ENCODE measurements around the gene SLC25A12.
A peak's percentile ranks its signal among the peaks of the same experiment; 100 is the strongest.

The SLC25A12 gene

GRCh38 chr2:171893196-171893823 is 734 bp downstream of the SLC25A12 start:
- DNase-seq (ENCODE audit: low read depth) = no peak
- H3K4me3 ChIP-seq (ENCODE audit: low read depth, low read length) = peak overlapping the region; percentile 86
- in situ Hi-C loops (cut with HindIII; ENCODE audit: low sequenced_read_pairs) = no loop called here
- TF ChIP-seq CTCF (IDR thresholded peaks at IDR 0.05; ENCODE audit: low read depth, low read length, missing control alignments) = no peak

GRCh38 chr2:171889808-171890207 is 4.2 kb downstream of the SLC25A12 start:
- DNase-seq (ENCODE audit: low read depth) = no peak
- no peak for TF ChIP-seq CTCF (IDR thresholded peaks at IDR 0.05; ENCODE audit: low read depth, low read length, missing control alignments)
- in situ Hi-C loops (cut with HindIII; ENCODE audit: low sequenced_read_pairs) = no loop called here
- no peak overlapping the region for H3K4me3 ChIP-seq (ENCODE audit: low read depth, low read length)

- no peak for TF ChIP-seq CTCF (IDR thresholded peaks at IDR 0.05; ENCODE audit: low read depth, low read length, missing control alignments)
- H3K4me3 ChIP-seq (ENCODE audit: low read depth, low read length) = no peak overlapping the region
- in situ Hi-C loops (cut with HindIII; ENCODE audit: low sequenced_read_pairs) = no loop called here
- peak; percentile 82 for DNase-seq (ENCODE audit: low read depth)
Measured at GRCh38 chr2:171889333-171889732, 4.7 kb downstream of the SLC25A12 start.

GRCh38 chr2:171883275-171883893 is 10.7 kb downstream of the SLC25A12 start:
- in situ Hi-C loops (cut with HindIII; ENCODE audit: low sequenced_read_pairs) = no loop called here
- peak; percentile 12 for TF ChIP-seq CTCF (IDR thresholded peaks at IDR 0.05; ENCODE audit: low read depth, low read length, missing control alignments)
- DNase-seq (ENCODE audit: low read depth) = no peak
- no peak overlapping the region for H3K4me3 ChIP-seq (ENCODE audit: low read depth, low read length)

- in situ Hi-C loops (cut with HindIII; ENCODE audit: low sequenced_read_pairs) = no loop called here
- no peak for DNase-seq (ENCODE audit: low read depth)
- no peak for TF ChIP-seq CTCF (IDR thresholded peaks at IDR 0.05; ENCODE audit: low read depth, low read length, missing control alignments)
- H3K4me3 ChIP-seq (ENCODE audit: low read depth, low read length) = no peak overlapping the region
Measured at GRCh38 chr2:171882089-171882769, 11.8 kb downstream of the SLC25A12 start.

- in situ Hi-C loops (cut with HindIII; ENCODE audit: low sequenced_read_pairs) = no loop called here
Measured at GRCh38 chr2:171880774-171881173, 13.3 kb downstream of the SLC25A12 start.

More at GRCh38 chr2:171880774-171881173, 13.3 kb downstream of the SLC25A12 start:
- no peak overlapping the region for H3K4me3 ChIP-seq (ENCODE audit: low read depth, low read length)
- TF ChIP-seq CTCF (IDR thresholded peaks at IDR 0.05; ENCODE audit: low read depth, low read length, missing control alignments) = no peak
- DNase-seq (ENCODE audit: low read depth) = no peak
